ENCODE data around the gene ATRN.

DNA sequence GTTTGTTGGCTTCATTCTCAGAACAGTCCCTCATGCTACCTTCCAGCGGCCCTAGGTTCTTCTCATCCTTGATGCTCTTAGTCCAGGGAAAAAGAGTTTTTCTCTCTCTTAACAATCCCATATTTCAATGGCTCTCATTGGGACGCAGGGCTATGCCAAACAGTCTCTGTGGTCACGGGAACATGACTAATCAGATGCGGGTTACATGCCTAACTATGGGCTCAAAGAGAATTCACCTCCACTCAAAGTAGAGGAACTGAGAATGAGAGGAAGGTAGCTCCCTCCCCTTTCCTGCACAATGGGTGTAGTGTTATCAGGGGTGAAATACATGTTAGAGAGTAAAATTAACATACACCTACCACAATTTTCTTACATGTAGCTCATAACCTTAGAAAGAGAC lies 18.1 kb upstream of the ATRN start:
- TF ChIP-seq, protein P1, sequence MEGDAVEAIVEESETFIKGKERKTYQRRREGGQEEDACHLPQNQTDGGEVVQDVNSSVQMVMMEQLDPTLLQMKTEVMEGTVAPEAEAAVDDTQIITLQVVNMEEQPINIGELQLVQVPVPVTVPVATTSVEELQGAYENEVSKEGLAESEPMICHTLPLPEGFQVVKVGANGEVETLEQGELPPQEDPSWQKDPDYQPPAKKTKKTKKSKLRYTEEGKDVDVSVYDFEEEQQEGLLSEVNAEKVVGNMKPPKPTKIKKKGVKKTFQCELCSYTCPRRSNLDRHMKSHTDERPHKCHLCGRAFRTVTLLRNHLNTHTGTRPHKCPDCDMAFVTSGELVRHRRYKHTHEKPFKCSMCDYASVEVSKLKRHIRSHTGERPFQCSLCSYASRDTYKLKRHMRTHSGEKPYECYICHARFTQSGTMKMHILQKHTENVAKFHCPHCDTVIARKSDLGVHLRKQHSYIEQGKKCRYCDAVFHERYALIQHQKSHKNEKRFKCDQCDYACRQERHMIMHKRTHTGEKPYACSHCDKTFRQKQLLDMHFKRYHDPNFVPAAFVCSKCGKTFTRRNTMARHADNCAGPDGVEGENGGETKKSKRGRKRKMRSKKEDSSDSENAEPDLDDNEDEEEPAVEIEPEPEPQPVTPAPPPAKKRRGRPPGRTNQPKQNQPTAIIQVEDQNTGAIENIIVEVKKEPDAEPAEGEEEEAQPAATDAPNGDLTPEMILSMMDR (IDR thresholded peaks at IDR 0.05; ENCODE audit: borderline replicate concordance, extremely low read depth, low read length, poor library complexity, severe bottlenecking) = no peak
- no peak for TF ChIP-seq EZH2 (IDR thresholded peaks at IDR 0.05; ENCODE audit: borderline replicate concordance, low read depth, low read length, severe bottlenecking)
